ENCODE data around the gene LPA.
A peak's percentile ranks its signal among the peaks of the same experiment; 100 is the strongest.
"Not testable (repeated sequence)": the region's sequence is repeated elsewhere in the genome, so short reads cannot be mapped to it uniquely, and the experiment has no call there.

The LPA gene

GRCh38 chr6:160659562-160659961 is 4.5 kb downstream of the LPA start:
- DNase-seq = no peak

DNA sequence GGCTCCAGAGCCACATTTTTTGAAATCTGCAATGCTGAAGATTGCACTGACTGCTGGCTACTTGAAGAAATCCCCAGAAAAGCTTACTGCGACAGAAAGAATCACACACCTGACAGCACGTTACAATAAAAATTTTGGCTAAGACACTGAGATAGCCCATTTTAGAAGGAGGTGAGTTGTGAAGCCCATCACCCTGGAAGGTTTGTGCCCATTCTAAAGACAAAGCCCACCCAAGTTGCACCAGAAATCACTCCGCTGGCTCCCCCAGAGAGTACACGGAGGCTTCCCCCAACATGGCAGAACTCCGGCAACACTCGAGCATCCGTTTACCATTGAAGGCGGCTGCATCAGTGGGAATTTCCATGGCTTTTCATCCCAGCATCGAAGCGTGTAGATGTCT is 29.4 kb downstream of the LPA start:
- DNase-seq = no peak

GRCh38 chr6:160595838-160596832 is 67.9 kb downstream of the LPA start:
- DNase-seq = no peak

- DNase-seq = not testable (repeated sequence)
These were observed 68.8 kb downstream of the LPA start for GRCh38 chr6:160595297-160595696.

DNA sequence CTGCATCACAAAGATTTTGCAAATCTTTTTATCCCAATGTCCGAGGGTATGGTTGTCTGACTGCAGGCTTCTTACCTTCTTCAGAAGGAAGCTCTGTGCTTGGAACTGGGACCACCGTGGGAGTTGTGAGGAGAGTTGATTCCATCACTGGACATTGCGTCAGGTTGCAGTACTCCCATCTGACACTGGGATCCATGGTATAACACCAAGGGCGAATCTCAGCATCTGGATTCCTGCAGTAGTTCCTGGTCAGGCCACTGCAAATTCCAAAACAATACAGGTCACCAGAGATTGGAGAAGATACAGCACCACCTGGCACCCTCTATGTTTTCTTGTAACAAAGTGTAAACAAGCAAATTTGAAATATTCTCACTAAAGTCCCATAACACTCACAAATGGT is 77.7 kb downstream of the LPA start:
- DNase-seq = no peak

GRCh38 chr6:160583794-160584193 is 80.3 kb downstream of the LPA start:
- no peak for DNase-seq

DNA sequence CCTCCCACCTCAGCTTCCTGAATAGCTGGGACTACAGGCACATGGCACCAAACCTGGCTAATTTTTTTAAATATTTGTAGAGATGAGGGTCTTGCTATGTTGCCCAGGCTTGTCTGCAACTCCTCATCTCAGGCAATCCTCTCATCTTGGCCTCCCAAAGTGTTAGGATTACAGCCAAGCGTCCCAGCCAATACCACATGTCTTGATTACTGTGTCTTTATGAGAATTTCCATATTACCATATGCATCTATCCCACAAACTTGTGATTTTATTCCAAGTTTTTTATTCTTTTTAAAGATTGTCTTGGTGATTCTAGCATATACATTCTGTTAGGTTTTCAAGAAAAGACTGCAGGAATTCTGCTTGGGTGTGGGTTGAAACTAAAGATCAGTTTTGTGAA is 82.7 kb downstream of the LPA start:
- no peak for DNase-seq

- not testable (repeated sequence) for DNase-seq
These were observed 85.6 kb downstream of the LPA start for GRCh38 chr6:160578515-160578914.

- no peak for DNase-seq
These were observed 90.1 kb downstream of the LPA start for GRCh38 chr6:160573943-160574342.

GRCh38 chr6:160571201-160571600 is 92.9 kb downstream of the LPA start:
- not testable (repeated sequence) for DNase-seq

DNA sequence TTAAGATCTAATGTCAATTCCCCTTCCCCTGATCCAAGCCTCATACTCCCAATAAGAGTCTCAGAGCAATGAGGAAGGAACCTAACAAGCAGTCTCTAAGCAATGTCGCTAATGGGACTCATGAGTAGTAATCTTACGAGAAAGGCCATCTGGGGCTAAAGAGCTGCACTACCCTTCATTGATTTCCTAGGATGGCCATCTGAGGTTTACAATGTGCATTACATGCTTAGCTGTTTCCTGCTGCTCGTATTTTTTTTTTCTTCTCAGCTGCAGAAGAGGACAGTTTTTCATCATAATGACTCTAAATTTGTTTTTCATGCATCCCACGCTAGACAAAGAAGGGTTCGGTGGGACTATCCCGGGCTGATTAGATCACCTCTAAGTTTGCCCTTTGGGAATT is 119.3 kb downstream of the LPA start:
- DNase-seq = no peak

DNA sequence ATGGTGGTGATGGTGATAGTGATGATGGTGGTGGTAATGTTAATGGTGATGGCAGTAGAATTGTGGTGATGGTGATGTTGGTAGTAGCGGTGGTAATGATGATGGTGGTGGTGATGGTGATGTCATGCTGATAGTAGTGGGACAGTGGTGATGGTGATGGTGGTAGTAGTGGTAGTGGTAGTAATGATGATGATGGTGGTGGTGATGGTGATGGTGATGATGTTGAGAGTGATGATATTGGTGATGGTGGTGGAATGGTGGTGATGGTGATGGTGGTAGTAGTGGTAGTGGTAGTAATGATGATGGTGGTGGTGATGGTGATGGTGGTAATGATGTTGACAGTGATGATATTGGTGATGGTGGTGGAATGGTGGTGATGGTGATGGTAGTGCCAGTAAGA is 128.8 kb downstream of the LPA start:
- no peak for DNase-seq

DNA sequence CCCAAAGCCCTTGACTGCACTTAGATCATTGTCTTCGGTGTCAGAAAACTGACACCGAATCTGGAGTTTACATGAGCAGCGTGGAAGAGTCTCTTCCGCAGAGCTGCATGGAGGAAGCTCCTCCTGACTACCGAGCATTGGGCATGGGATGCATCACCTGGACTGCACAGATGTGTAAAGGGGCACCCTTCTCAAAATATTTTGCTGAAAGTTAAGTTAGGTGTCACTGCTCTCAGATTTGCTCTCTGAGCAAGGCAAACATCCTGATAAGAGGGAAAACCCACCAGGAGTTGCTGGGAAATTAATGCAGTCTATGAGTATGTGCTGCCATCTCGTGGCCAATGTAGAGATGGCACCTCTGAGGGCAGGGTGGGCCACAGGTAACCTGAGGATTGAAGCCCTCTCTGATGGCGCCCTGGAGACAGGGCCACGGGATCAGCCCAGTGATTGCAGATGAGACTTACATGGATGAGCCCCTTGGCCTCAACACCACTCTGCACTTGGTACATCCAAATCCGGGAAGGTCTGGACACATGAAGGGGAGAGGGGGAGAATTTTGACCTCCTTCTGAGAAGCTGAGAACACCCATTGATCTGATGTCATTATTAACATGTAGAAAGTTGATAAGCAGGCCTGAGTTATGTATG is 129.9 kb downstream of the LPA start:
- peak; percentile 47 for DNase-seq

DNA sequence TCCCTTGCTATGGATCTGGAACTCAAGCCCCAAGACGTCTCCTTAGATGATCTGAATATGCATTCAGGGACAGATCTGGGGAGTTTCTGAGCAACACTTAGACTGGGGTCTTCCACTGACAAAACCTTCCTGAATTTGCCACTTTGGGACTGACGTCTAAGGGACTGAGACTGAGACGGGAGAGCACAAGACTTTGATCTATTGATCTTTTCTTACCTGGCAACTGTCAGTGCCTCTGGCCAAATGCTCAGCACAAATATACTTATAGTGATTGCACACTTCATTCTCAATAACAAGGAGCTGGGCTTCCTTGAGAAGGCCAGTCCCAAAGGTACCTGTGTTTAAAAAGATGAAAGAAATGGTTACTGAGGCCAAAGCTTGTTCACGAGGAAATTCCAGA is 131.8 kb downstream of the LPA start:
- no peak for DNase-seq

- DNase-seq = no peak
These were observed 132.2 kb downstream of the LPA start for GRCh38 chr6:160531826-160532225.

GRCh38 chr6:160529524-160529923 is 134.6 kb downstream of the LPA start:
- not testable (repeated sequence) for DNase-seq

- DNase-seq = no peak
These were observed 140.9 kb downstream of the LPA start for GRCh38 chr6:160523223-160523622.

DNA sequence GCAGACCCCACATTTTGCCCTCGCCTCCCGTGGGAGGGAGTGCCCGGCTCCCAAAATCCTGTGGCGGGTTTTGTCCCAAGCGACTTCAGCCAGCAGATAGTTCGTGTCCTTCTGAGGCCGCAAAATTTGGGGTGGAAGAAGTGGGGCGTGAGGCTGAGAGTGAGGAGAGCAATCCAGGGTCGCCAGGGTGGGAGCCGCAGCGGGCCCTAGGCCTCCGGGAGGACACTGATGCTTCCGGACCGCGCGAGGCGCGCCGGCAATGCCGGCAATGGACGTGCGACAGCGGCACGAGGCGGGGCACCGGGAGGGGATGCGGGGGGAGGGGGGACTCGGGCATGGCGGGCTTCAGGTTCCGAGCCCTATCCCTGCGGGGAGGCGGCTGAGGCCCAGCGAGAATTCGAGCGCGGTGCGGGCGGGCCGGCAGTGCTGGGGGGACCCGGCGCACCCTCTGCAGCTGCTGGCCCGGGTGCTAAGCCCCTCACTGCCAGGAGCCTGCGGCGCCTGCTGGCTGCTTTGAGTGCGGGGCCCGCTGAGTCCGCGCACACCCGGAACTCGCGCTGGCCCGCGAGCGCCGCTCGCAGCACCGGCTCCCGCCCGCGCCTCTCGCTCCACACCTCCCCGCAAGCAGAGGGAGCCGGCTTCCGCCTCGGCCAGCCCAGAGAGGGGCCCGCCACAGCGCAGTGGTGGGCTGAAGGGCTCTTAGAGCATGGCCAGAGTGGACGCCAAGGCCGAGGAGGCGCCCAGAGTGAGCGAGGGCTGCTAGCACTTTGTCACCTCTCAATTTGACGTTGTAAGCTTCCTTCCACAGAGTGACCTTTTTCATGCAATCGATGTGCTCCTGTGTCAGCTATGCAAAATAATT is 143.8 kb downstream of the LPA start:
- DNase-seq = peak; percentile 58

- DNase-seq = no peak
These were observed 144.5 kb downstream of the LPA start for GRCh38 chr6:160519603-160520042.

GRCh38 chr6:160519133-160519532 is 144.9 kb downstream of the LPA start:
- DNase-seq = no peak

GRCh38 chr6:160513836-160514235 is 150.2 kb downstream of the LPA start:
- DNase-seq = no peak

GRCh38 chr6:160510976-160511617 is 153.0 kb downstream of the LPA start:
- no peak for DNase-seq

GRCh38 chr6:160510199-160510598 is 153.9 kb downstream of the LPA start:
- no peak for DNase-seq
